IMR-90 (cell line): ENCODE results near the gene IL1F10. TPM values are rescaled to one million over a fixed set of nuclear protein-coding genes. Genes with fewer than 3 reads are reported as not detected.

Experiments
- ATAC-seq: fragments of 200-7000 bp; cut with Tn5 transposase; 2 replicates; pipeline ENCODE4 v1.9.1; 2020; ENCODE audit warnings: low read depth, mild to moderate bottlenecking, moderate library complexity
- BruUV-seq: library from RNA; stranded (reverse); fragments of 400-500 nt; replicated peaks from 2 replicates; lab custom pipeline; 2021; lab: Mats Ljungman, UMichigan
- CTCF ChIA-PET: fragments of 300-600 bp; formaldehyde crosslinking; extraction: SDS; loops from one replicate; lab custom pipeline; 2021; ENCODE audit warnings: antibody characterized with exemption; lab: Yijun Ruan, JAX
- POLR2A ChIA-PET: fragments of 300-600 bp; sonication (Branson Sonifier 250); formaldehyde crosslinking; loops from one replicate; lab custom pipeline; 2022; ENCODE audit warnings: antibody characterized with exemption; ENCODE audit not compliant: unreplicated experiment; lab: Charles Lee
- DNase-seq: peaks from one replicate; pipeline ENCODE4 v3.0.0; 2013
- H2AFZ ChIP-seq: replicated peaks from 2 replicates; pipeline ENCODE3; 2013; ENCODE audit warnings: low read length, mild to moderate bottlenecking; ENCODE audit not compliant: poor library complexity
- H2AK5ac ChIP-seq: 2 replicates; pipeline ENCODE4 v1.6.1; 2013; ENCODE audit warnings: low read depth, low read length, inconsistent platforms
- H2AK9ac ChIP-seq: replicated peaks from 2 replicates; pipeline ENCODE3; 2013; ENCODE audit warnings: mild to moderate bottlenecking, low read depth, low read length, moderate library complexity; ENCODE audit not compliant: poor library complexity
- H2BK120ac ChIP-seq: 2 replicates; pipeline ENCODE4 v1.6.1; 2013; ENCODE audit warnings: low read depth, low read length, inconsistent platforms
- H2BK15ac ChIP-seq: 3 replicates; pipeline ENCODE4 v1.6.1; 2013; ENCODE audit warnings: low read depth, low read length, inconsistent platforms
- H2BK20ac ChIP-seq: 2 replicates; pipeline ENCODE4 v1.6.1; 2013; ENCODE audit warnings: low read depth, mild to moderate bottlenecking, inconsistent platforms, low read length, moderate library complexity
- H2BK5ac ChIP-seq: 2 replicates; pipeline ENCODE4 v1.6.1; 2013; ENCODE audit warnings: mild to moderate bottlenecking, low read depth, low read length, inconsistent platforms; ENCODE audit not compliant: poor library complexity, severe bottlenecking
- H3K14ac ChIP-seq: replicated peaks from 2 replicates; pipeline ENCODE4 v1.6.1; 2013; ENCODE audit warnings: low read depth, low read length, inconsistent platforms
- H3K18ac ChIP-seq: 2 replicates; pipeline ENCODE4 v1.6.1; 2013; ENCODE audit warnings: low read depth, low read length, control low read depth
- H3K23ac ChIP-seq: 2 replicates; pipeline ENCODE4 v1.6.1; 2013; ENCODE audit warnings: low read depth, low read length, inconsistent platforms
- H3K27ac ChIP-seq: 2 replicates; pipeline ENCODE4 v1.5.1; 2013; ENCODE audit warnings: mild to moderate bottlenecking, control low read depth, low read length; ENCODE audit not compliant: insufficient read depth
- H3K27me3 ChIP-seq: 2 replicates; pipeline ENCODE4 v1.6.1; 2013; ENCODE audit warnings: low read length; ENCODE audit not compliant: control insufficient read depth, insufficient read depth
- H3K36me3 ChIP-seq: 2 replicates; pipeline ENCODE4 v1.6.1; 2013; ENCODE audit warnings: low read length, mixed read lengths; ENCODE audit not compliant: control insufficient read depth, insufficient read depth
- H3K4ac ChIP-seq: 2 replicates; pipeline ENCODE4 v1.6.1; 2013; ENCODE audit warnings: low read depth, low read length, inconsistent platforms
- H3K4me1 ChIP-seq: 2 replicates; pipeline ENCODE4 v1.6.1; 2013; ENCODE audit warnings: low read length, mixed read lengths; ENCODE audit not compliant: control insufficient read depth, insufficient read depth
- H3K4me2 ChIP-seq: 2 replicates; pipeline ENCODE4 v1.6.1; 2013; ENCODE audit warnings: low read depth, mild to moderate bottlenecking, control low read depth, low read length, moderate library complexity
- H3K4me3 ChIP-seq: 2 replicates; pipeline ENCODE4 v1.5.1; 2013; ENCODE audit warnings: low read depth, mild to moderate bottlenecking, control low read depth, low read length, moderate library complexity; ENCODE audit not compliant: insufficient read depth
- H3K56ac ChIP-seq: 2 replicates; pipeline ENCODE4 v1.6.1; 2013; ENCODE audit warnings: low read length, inconsistent platforms; ENCODE audit not compliant: insufficient read depth; ENCODE audit errors: extremely low read depth
- H3K79me1 ChIP-seq, 2 experiments: 2 replicates each; pipeline ENCODE4 v1.6.1; 2013; ENCODE audit warnings: low read length in 2 of 2, inconsistent platforms in 1 of 2, low read depth in 1 of 2
- H3K9ac ChIP-seq: 2 replicates; pipeline ENCODE4 v1.6.1; 2013; ENCODE audit warnings: low read depth, low read length, control low read depth
- H3K9me1 ChIP-seq: 2 replicates; pipeline ENCODE4 v1.6.1; 2013; ENCODE audit warnings: low read length, inconsistent platforms; ENCODE audit not compliant: insufficient read depth
- H3K9me3 ChIP-seq: 2 replicates; pipeline ENCODE4 v1.6.1; 2013; ENCODE audit warnings: low read length; ENCODE audit not compliant: control insufficient read depth, insufficient read depth
- H4K20me1 ChIP-seq: 2 replicates; pipeline ENCODE4 v1.6.1; 2013; ENCODE audit warnings: low read length, inconsistent platforms; ENCODE audit not compliant: insufficient read depth
- H4K5ac ChIP-seq: 2 replicates; pipeline ENCODE4 v1.6.1; 2013; ENCODE audit warnings: mild to moderate bottlenecking, low read depth, low read length, control low read depth
- H4K8ac ChIP-seq, 2 experiments: 2 replicates each; pipeline ENCODE4 v1.6.1; 2013; ENCODE audit warnings: low read depth in 2 of 2, low read length in 2 of 2, control low read depth in 1 of 2, inconsistent platforms in 1 of 2
- H4K91ac ChIP-seq: 2 replicates; pipeline ENCODE4 v1.6.1; 2013; ENCODE audit warnings: low read depth, low read length, inconsistent platforms; ENCODE audit not compliant: insufficient read depth
- BHLHE40 ChIP-seq: fragments of 150-350 bp; IDR thresholded peaks from 2 replicates; pipeline ENCODE4 v1.6.1; 2016; ENCODE audit warnings: mild to moderate bottlenecking, low read depth, low read length
- CEBPB ChIP-seq: IDR thresholded peaks from 2 replicates; pipeline ENCODE4 v1.6.1; 2012; ENCODE audit warnings: low read depth, low read length, improper control_type of control experiment
- CHD1 ChIP-seq: IDR thresholded peaks from 2 replicates; pipeline ENCODE4 v1.6.1; 2012; ENCODE audit warnings: low read depth, low read length, improper control_type of control experiment
- CTCF ChIP-seq: conservative IDR thresholded peaks from 2 replicates; pipeline ENCODE4 v1.5.1; 2012; ENCODE audit warnings: mild to moderate bottlenecking, low read depth, low read length, improper control_type of control experiment
- FOS ChIP-seq: fragments of 150-350 bp; IDR thresholded peaks from 2 replicates; pipeline ENCODE4 v1.6.1; 2016; ENCODE audit warnings: low read depth, low read length
- MAFK ChIP-seq: IDR thresholded peaks from 2 replicates; pipeline ENCODE4 v1.6.1; 2012; ENCODE audit warnings: low read depth, low read length, improper control_type of control experiment
- MAZ ChIP-seq: IDR thresholded peaks from 2 replicates; pipeline ENCODE4 v1.6.1; 2012; ENCODE audit warnings: low read depth, mild to moderate bottlenecking, low read length, improper control_type of control experiment, moderate library complexity, borderline replicate concordance
- POLR2A ChIP-seq: IDR thresholded peaks from 2 replicates; pipeline ENCODE4 v1.6.1; 2012; ENCODE audit warnings: mild to moderate bottlenecking, low read depth, low read length
- RAD21 ChIP-seq: IDR thresholded peaks from 2 replicates; pipeline ENCODE4 v1.6.1; 2012; ENCODE audit warnings: low read length, improper control_type of control experiment
- RFX5 ChIP-seq: IDR thresholded peaks from 2 replicates; pipeline ENCODE4 v1.8.0; 2012; ENCODE audit warnings: low read depth, mild to moderate bottlenecking, low read length, moderate library complexity
- SMC3 ChIP-seq: fragments of 150-350 bp; IDR thresholded peaks from 2 replicates; pipeline ENCODE4 v1.6.1; 2016; ENCODE audit warnings: low read depth, mild to moderate bottlenecking, antibody characterized with exemption, low read length, moderate library complexity
- USF2 ChIP-seq: fragments of 150-350 bp; IDR thresholded peaks from 2 replicates; pipeline ENCODE4 v1.6.1; 2017; ENCODE audit warnings: mild to moderate bottlenecking, antibody characterized with exemption, low read length, low read depth
- WGBS, 2 experiments: methylation state at CpG; one replicate each; pipeline versions ENCODE4 v1.1.5 to v1.1.7; 2013; ENCODE audit warnings: missing lambda C conversion rate in 2 of 2; ENCODE audit not compliant: insufficient read length in 1 of 2; ENCODE audit errors: extremely low coverage in 2 of 2; 5-methylcytosine and 5-hydroxymethylcytosine counted together
- dilution Hi-C: fragments of 300-500 bp; cut with HindIII; formaldehyde crosslinking; loops from one replicate; pipeline ENCODE4 v1.14.3; 2018; ENCODE audit warnings: low sequenced_read_pairs; ENCODE audit not compliant: unreplicated experiment
- in situ Hi-C: fragments of 300-500 bp; cut with MboI; formaldehyde crosslinking; loops from 3 replicates; pipeline ENCODE4 v1.14.3; 2019; ENCODE audit warnings: low sequenced_read_pairs, inconsistent platforms, mixed read lengths
- intact Hi-C: fragments of 100-400 bp; cut with micrococcal nuclease; formaldehyde crosslinking; loops from 2 replicates; pipeline ENCODE4 v1.10.0; 2022
- polyA plus RNA-seq, 3 experiments: library from polyadenylated mRNA; depleted of rRNA; stranded (reverse); fragments of >200 nt; gene quantifications; 2 replicates each; pipeline ENCODE4 v1.2.3, GENCODE V29; 2012; ENCODE audit warnings: low replicate concordance in 1 of 3
- total RNA-seq: library from RNA; depleted of rRNA; stranded (reverse); fragments of >200 nt; gene quantifications from 2 replicates; pipeline ENCODE4 v1.2.3, GENCODE V29; 2012

Gene IL1F10
- total and polyA plus RNA-seq, 2 of the 4 experiments (the other 2 are of a cell fraction) = not detected

- Histone ChIP-seq H2BK15ac (no peak overlapping the region), H3K9me3 (no peaks in the 10 kb centered on the region), H3K79me1 (no peaks in the 10 kb centered on the region), H3K56ac (no peak overlapping the region), H2AFZ (no peak overlapping the region), H3K27me3 (peaks cover 15% of the 10 kb centered on the region), H3K36me3 (no peaks in the 10 kb centered on the region), H2AK5ac (no peak overlapping the region), H2BK5ac (no peak overlapping the region), H3K9me1 (no peaks in the 10 kb centered on the region), H3K9ac (no peak overlapping the region), H2BK120ac (no peak overlapping the region), H4K8ac (no peak overlapping the region), H4K91ac (no peak overlapping the region), H3K4me3 (no peak overlapping the region), H2BK20ac (no peak overlapping the region), H3K18ac (no peak overlapping the region), H3K23ac (no peak overlapping the region), H3K4me1 (no peaks in the 10 kb centered on the region), H3K4me2 (no peak overlapping the region), H3K4ac (no peak overlapping the region), H4K20me1 (no peaks in the 10 kb centered on the region), H4K5ac (no peak overlapping the region), H3K14ac (no peak overlapping the region), H3K27ac (no peak overlapping the region), H2AK9ac (no peak overlapping the region)
- WGBS, 2 experiments = 57% methylated on average over 5 of the region's 9 CpGs; no CpG with 5 or more reads in 1 of the 2 experiments
- no TSS peak for BruUV-seq
- ChIA-PET POLR2A (no interaction called here), CTCF (no interaction called here)
- in situ Hi-C loops = no loop called here
- TF ChIP-seq CEBPB (no peak), SMC3 (no peak), USF2 (no peak), BHLHE40 (no peak), MAZ (no peak), MAFK (no peak), CTCF (no peak), RAD21 (no peak), FOS (no peak), RFX5 (no peak), CHD1 (no peak), POLR2A (no peak)
- dilution Hi-C loops = no loop called here
- intact Hi-C loops = no loop called here
- peak; percentile 65 for DNase-seq
- ATAC-seq = no peak
Observed at GRCh38 chr2:113117541-113118262, 49.9 kb downstream of the IL1F10 start.
